SK-N-SH (cell line): Measurements from ENCODE around the gene CDH26. TPM values are rescaled to one million over a fixed set of nuclear protein-coding genes. Genes with fewer than 3 reads are reported as not detected.
A peak's percentile ranks its signal among the peaks of the same experiment; 100 is the strongest.

Experiments used
- CTCF ChIA-PET: fragments of 300-600, 350-600 bp; formaldehyde crosslinking; extraction: SDS; loops from one replicate; lab custom pipeline; 2021; lab: Yijun Ruan, JAX
- POLR2A ChIA-PET: fragments of 350-600 bp; sonication (Branson Sonifier 250); formaldehyde crosslinking; extraction: SDS; loops from one replicate; lab custom pipeline; 2020; ENCODE audit warnings: antibody characterized with exemption, inconsistent platforms; lab: Yijun Ruan, JAX
- DNase-seq: peaks from one replicate; pipeline ENCODE4 v3.0.0; 2012
- H2AFZ ChIP-seq: fragments of 200-600 bp; sonication (generic); 2 replicates; pipeline ENCODE4 v1.8.1; 2016; ENCODE audit warnings: antibody characterized with exemption, mild to moderate bottlenecking, low read depth
- H3F3A ChIP-seq: fragments of 200-600 bp; sonication (generic); replicated peaks from 2 replicates; pipeline ENCODE3; 2016; ENCODE audit warnings: antibody characterized with exemption, mild to moderate bottlenecking; ENCODE audit not compliant: insufficient read depth
- H3K27ac ChIP-seq, 2 experiments: fragments of 200-500 bp in 1 of 2; fragments of 200-600 bp in 1 of 2; sonication (Bioruptor generic) in 1 of 2; sonication (generic), shearing (Covaris generic) in 1 of 2; 2 replicates each; pipeline versions ENCODE4 v1.5.1 to v1.6.1; 2014 to 2016; ENCODE audit warnings: low read depth in 2 of 2, inconsistent platforms in 1 of 2, low read length in 1 of 2, mild to moderate bottlenecking in 1 of 2, mixed read lengths in 1 of 2
- H3K27me3 ChIP-seq: fragments of 200-600 bp; sonication (generic), shearing (Covaris generic); 2 replicates; pipeline ENCODE4 v1.6.1; 2016; ENCODE audit warnings: mixed run types; ENCODE audit not compliant: insufficient read depth
- H3K36me3 ChIP-seq, 2 experiments: fragments of 200-500 bp in 1 of 2; fragments of 200-600 bp in 1 of 2; sonication (Bioruptor generic) in 1 of 2; sonication (generic) in 1 of 2; replicated peaks in 1 of 2; 2 replicates each; pipeline versions ENCODE3 to v1.5.1; 2014 to 2016; ENCODE audit warnings: low read length in 1 of 2, mild to moderate bottlenecking in 1 of 2; ENCODE audit not compliant: insufficient read depth in 2 of 2, control insufficient read depth in 1 of 2
- H3K4me1 ChIP-seq, 2 experiments: fragments of 200-500 bp in 1 of 2; fragments of 200-600 bp in 1 of 2; sonication (Bioruptor generic) in 1 of 2; sonication (generic), shearing (Covaris generic) in 1 of 2; 2 replicates each; pipeline versions ENCODE4 v1.5.1 to v1.6.1; 2014 to 2016; ENCODE audit warnings: low read depth in 1 of 2, low read length in 1 of 2, mixed run types in 1 of 2; ENCODE audit not compliant: insufficient read depth in 2 of 2, control insufficient read depth in 1 of 2
- H3K4me2 ChIP-seq: fragments of 200-600 bp; sonication (generic), shearing (Covaris generic); 2 replicates; pipeline ENCODE4 v1.6.1; 2017; ENCODE audit warnings: mixed run types
- H3K4me3 ChIP-seq, 2 experiments: fragments of 200-500 bp in 1 of 2; fragments of 200-600 bp in 1 of 2; sonication (Bioruptor generic) in 1 of 2; sonication (generic), shearing (Covaris generic) in 1 of 2; 2 replicates each; pipeline versions ENCODE4 v1.5.1 to v1.8.1; 2014 to 2016; ENCODE audit warnings: low read depth in 2 of 2, inconsistent platforms in 1 of 2, low read length in 1 of 2, mild to moderate bottlenecking in 1 of 2, mixed read lengths in 1 of 2, moderate library complexity in 1 of 2
- H3K79me2 ChIP-seq: fragments of 200-600 bp; sonication (generic); 2 replicates; pipeline ENCODE4 v1.8.1; 2017; ENCODE audit warnings: mild to moderate bottlenecking; ENCODE audit not compliant: insufficient read depth
- H3K9ac ChIP-seq: fragments of 200-600 bp; sonication (generic); 2 replicates; pipeline ENCODE4 v1.6.1; 2017; ENCODE audit warnings: mixed run types
- H3K9me2 ChIP-seq: fragments of 200-600 bp; sonication (generic); 2 replicates; pipeline ENCODE4 v1.6.1; 2017; ENCODE audit warnings: mixed run types
- H3K9me3 ChIP-seq: fragments of 200-600 bp; sonication (generic); 2 replicates; pipeline ENCODE4 v1.6.1; 2017; ENCODE audit warnings: mixed run types, mild to moderate bottlenecking, moderate library complexity
- H4K20me1 ChIP-seq: fragments of 200-600 bp; sonication (generic); 2 replicates; pipeline ENCODE4 v1.6.1; 2017; ENCODE audit warnings: mild to moderate bottlenecking, mixed run types; ENCODE audit not compliant: insufficient read depth
- CHD2 ChIP-seq: fragments of 150-350 bp; IDR thresholded peaks from 2 replicates; pipeline ENCODE4 v1.6.1; 2018; ENCODE audit warnings: low read length; ENCODE audit not compliant: partially characterized antibody
- ELF1 ChIP-seq: IDR thresholded peaks from 2 replicates; pipeline ENCODE4 v1.4.0; 2012
- FOSL2 ChIP-seq: IDR thresholded peaks from 2 replicates; pipeline ENCODE4 v1.4.0; 2012; ENCODE audit warnings: low read depth, mild to moderate bottlenecking, moderate library complexity, borderline replicate concordance
- FOXJ3 ChIP-seq: sonication (generic); formaldehyde crosslinking; IDR thresholded peaks from 2 replicates; pipeline ENCODE4 v1.5.1; 2020; ENCODE audit warnings: mild to moderate bottlenecking, missing genetic modification reagents
- FOXM1 ChIP-seq: IDR thresholded peaks from 2 replicates; pipeline ENCODE4 v1.4.0; 2012; ENCODE audit warnings: low read depth, mild to moderate bottlenecking
- JUND ChIP-seq: IDR thresholded peaks from 2 replicates; pipeline ENCODE4 v1.4.0; 2012
- MEF2A ChIP-seq: IDR thresholded peaks from 2 replicates; pipeline ENCODE4 v1.4.0; 2012; ENCODE audit warnings: low read depth, borderline replicate concordance
- MXI1 ChIP-seq: IDR thresholded peaks from 2 replicates; pipeline ENCODE4 v1.6.1; 2012; ENCODE audit warnings: mild to moderate bottlenecking, low read depth, low read length, improper control_type of control experiment
- NRF1 ChIP-seq: IDR thresholded peaks from 2 replicates; pipeline ENCODE4 v1.6.1; 2012; ENCODE audit warnings: low read depth, mild to moderate bottlenecking, low read length
- POLR2AphosphoS5 ChIP-seq: IDR thresholded peaks from 2 replicates; pipeline ENCODE4 v1.6.1; 2012; ENCODE audit warnings: low read depth, low read length
- RCOR1 ChIP-seq: fragments of 150-350 bp; IDR thresholded peaks from 2 replicates; pipeline ENCODE4 v1.6.1; 2017; ENCODE audit warnings: antibody characterized with exemption, low read length
- RFX5 ChIP-seq: IDR thresholded peaks from 2 replicates; pipeline ENCODE4 v1.6.1; 2012; ENCODE audit warnings: mild to moderate bottlenecking, improper control_type of control experiment, low read length
- TAF1 ChIP-seq: IDR thresholded peaks from 2 replicates; pipeline ENCODE4 v1.6.1; 2012; ENCODE audit warnings: low read depth, mild to moderate bottlenecking, low read length, moderate library complexity, borderline replicate concordance
- TCF12 ChIP-seq: IDR thresholded peaks from 2 replicates; pipeline ENCODE4 v1.4.0; 2012
- TEAD4 ChIP-seq: IDR thresholded peaks from 2 replicates; pipeline ENCODE4 v1.4.0; 2012; ENCODE audit warnings: mild to moderate bottlenecking, borderline replicate concordance; ENCODE audit not compliant: insufficient read depth
- WGBS: methylation state at CpG from one replicate; pipeline ENCODE4 v1.1.6; 2017; ENCODE audit warnings: low lambda C conversion rate; 5-methylcytosine and 5-hydroxymethylcytosine counted together
- polyA plus RNA-seq, 3 experiments: library from polyadenylated mRNA; depleted of rRNA; stranded (reverse); fragments of >200 nt; gene quantifications; 2 replicates each; pipeline ENCODE4 v1.2.3, GENCODE V29; 2012
- TF ChIP-seq, protein P1 (sequence below): IDR thresholded peaks from 2 replicates; pipeline ENCODE4; 2012
- TF ChIP-seq, protein P2 (sequence below): fragments of 150-350 bp; IDR thresholded peaks from 2 replicates; pipeline ENCODE4 v1.6.1; 2017; ENCODE audit warnings: antibody characterized with exemption, low read length, low read depth, borderline replicate concordance
- TF ChIP-seq, protein P3 (sequence below): IDR thresholded peaks from 2 replicates; pipeline ENCODE4 v1.6.1; 2012; ENCODE audit warnings: mild to moderate bottlenecking, low read depth, low read length, moderate library complexity
- TF ChIP-seq, protein P4 (sequence below): fragments of 200-600 bp; sonication (generic); IDR thresholded peaks from 2 replicates; pipeline ENCODE4 v1.6.1; 2017; ENCODE audit warnings: antibody characterized with exemption, mild to moderate bottlenecking, moderate library complexity

CDH26 gene
- polyA plus RNA-seq, 1 of the 3 experiments (the other 2 are of a cell fraction): 0.13 TPM

DNA sequence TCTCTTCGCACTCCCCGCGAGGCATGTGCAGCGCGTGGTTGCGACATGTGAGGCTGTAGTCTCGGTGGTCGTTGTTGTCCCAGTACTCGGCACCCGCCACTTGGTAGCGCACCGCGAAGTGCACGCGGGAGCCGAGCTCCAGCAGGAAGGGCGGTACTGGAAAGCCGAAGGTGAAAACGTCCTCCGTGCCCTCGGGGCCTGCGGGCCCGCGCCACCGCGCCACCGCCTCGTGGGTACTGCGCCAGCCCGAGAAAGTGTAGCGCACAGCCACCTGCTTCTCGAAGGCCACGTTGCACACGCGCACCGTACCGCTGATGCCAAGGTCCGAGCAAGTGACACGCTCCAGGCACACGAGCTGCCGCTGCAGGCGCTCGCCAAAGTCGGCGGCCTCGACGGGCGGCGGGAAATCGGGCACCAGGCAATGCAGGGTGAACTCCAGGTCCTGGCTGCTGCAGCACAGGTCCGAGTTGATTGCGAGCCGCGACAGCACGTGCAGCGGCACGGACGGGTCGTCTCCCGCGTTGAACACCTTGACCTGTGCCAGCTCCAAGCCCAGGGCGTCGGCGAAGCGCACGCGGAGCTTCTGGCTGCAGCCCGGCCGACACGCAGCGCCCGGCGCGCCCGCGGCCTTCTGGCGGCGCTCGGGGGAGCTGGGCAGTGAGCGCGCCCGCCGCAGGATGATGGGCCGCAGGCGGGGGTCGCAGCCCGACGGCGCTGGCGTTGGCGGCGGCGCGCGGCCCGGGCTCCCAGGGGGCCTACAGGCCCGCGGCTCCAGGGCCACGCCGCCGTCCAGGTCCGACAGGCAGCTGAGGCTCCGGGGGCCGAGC lies 19.0 kb upstream of the CDH26 start:
- POLR2A ChIA-PET: interaction anchor here (1.1 kb wide), 1 partner anchor 10 kb away, joined by 4 read pairs; no protein-coding TSS in a partner anchor

DNA sequence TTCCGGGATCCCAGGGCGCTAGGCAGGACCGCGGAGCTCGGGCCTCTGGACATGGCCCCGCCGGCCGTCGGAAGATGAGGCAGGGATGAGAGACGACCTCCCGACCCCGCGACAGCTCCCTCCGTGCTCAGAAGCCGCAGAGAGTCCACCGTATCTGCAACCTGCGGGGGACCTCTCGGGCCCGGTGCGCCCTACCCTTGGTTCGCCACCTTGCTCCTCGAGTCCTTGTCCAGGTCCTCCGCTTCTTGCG lies 18.4 kb upstream of the CDH26 start:
- Histone ChIP-seq H3K9me2 (no peaks in the 10 kb centered on the region), H3K4me1 (peaks cover 8 to 19% of the 10 kb centered on the region in 2 experiments; a peak in 3 of 4 replicates), H3K36me3 (peaks cover 22 to 31% of the 10 kb centered on the region in 2 experiments), H3K79me2 (peaks cover 37% of the 10 kb centered on the region), H2AFZ (peak overlapping the region; percentile 89), H3K27ac (peak overlapping the region; percentile 78 to 98), H3K27me3 (no peaks in the 10 kb centered on the region), H3K9me3 (no peaks in the 10 kb centered on the region), H3K4me3 (peak overlapping the region; percentile 77 to 89), H3K9ac (peak overlapping the region; percentile 71), H4K20me1 (no peaks in the 10 kb centered on the region), H3F3A (peaks cover 10% of the 10 kb centered on the region), H3K4me2 (peak overlapping the region; percentile 88)
- CTCF ChIA-PET: interaction anchor here (1.6 to 9.8 kb wide), 3 partner anchors 12 to 156 kb away, joined by 3 to 95 read pairs (median 11); no protein-coding TSS in a partner anchor
- POLR2A ChIA-PET: interaction anchor here (1.1 kb wide), 1 partner anchor 10 kb away, joined by 4 read pairs; no protein-coding TSS in a partner anchor
- 11% methylated on average over 10 of the region's 24 CpGs for WGBS
- DNase-seq: peak; percentile 67
- TF ChIP-seq, protein P1, sequence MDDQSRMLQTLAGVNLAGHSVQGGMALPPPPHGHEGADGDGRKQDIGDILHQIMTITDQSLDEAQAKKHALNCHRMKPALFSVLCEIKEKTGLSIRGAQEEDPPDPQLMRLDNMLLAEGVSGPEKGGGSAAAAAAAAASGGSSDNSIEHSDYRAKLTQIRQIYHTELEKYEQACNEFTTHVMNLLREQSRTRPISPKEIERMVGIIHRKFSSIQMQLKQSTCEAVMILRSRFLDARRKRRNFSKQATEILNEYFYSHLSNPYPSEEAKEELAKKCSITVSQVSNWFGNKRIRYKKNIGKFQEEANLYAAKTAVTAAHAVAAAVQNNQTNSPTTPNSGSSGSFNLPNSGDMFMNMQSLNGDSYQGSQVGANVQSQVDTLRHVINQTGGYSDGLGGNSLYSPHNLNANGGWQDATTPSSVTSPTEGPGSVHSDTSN: no peak
- TF ChIP-seq FOSL2 (no peak), MXI1 (no peak), FOXM1 (no peak), TEAD4 (no peak), NRF1 (no peak), TAF1 (no peak)
- TF ChIP-seq, protein P2, sequence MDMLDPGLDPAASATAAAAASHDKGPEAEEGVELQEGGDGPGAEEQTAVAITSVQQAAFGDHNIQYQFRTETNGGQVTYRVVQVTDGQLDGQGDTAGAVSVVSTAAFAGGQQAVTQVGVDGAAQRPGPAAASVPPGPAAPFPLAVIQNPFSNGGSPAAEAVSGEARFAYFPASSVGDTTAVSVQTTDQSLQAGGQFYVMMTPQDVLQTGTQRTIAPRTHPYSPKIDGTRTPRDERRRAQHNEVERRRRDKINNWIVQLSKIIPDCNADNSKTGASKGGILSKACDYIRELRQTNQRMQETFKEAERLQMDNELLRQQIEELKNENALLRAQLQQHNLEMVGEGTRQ: no peak
- TF ChIP-seq, protein P3, sequence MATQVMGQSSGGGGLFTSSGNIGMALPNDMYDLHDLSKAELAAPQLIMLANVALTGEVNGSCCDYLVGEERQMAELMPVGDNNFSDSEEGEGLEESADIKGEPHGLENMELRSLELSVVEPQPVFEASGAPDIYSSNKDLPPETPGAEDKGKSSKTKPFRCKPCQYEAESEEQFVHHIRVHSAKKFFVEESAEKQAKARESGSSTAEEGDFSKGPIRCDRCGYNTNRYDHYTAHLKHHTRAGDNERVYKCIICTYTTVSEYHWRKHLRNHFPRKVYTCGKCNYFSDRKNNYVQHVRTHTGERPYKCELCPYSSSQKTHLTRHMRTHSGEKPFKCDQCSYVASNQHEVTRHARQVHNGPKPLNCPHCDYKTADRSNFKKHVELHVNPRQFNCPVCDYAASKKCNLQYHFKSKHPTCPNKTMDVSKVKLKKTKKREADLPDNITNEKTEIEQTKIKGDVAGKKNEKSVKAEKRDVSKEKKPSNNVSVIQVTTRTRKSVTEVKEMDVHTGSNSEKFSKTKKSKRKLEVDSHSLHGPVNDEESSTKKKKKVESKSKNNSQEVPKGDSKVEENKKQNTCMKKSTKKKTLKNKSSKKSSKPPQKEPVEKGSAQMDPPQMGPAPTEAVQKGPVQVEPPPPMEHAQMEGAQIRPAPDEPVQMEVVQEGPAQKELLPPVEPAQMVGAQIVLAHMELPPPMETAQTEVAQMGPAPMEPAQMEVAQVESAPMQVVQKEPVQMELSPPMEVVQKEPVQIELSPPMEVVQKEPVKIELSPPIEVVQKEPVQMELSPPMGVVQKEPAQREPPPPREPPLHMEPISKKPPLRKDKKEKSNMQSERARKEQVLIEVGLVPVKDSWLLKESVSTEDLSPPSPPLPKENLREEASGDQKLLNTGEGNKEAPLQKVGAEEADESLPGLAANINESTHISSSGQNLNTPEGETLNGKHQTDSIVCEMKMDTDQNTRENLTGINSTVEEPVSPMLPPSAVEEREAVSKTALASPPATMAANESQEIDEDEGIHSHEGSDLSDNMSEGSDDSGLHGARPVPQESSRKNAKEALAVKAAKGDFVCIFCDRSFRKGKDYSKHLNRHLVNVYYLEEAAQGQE: no peak

More for the DNA sequence above, 19.0 kb upstream of the CDH26 start:
- Histone ChIP-seq H3K9me2 (no peaks in the 10 kb centered on the region), H3K27me3 (no peaks in the 10 kb centered on the region), H4K20me1 (no peaks in the 10 kb centered on the region), H3K9ac (peak overlapping the region; percentile 71; the same call in 1 of the 2 replicates), H3K9me3 (no peaks in the 10 kb centered on the region), H3K4me3 (peak overlapping the region; percentile 77 to 89), H3F3A (peaks cover 12% of the 10 kb centered on the region), H3K36me3 (peaks cover 22 to 26% of the 10 kb centered on the region in 2 experiments)
- DNase-seq: no peak
- 96% methylated on average over 41 of the region's 104 CpGs for whole genome bisulfite sequencing
- TF ChIP-seq, protein P2: no peak
- TF ChIP-seq TCF12 (no peak), RFX5 (no peak), CHD2 (no peak), FOXJ3 (CRISPR knock-in tag) (no peak), ELF1 (no peak), MEF2A (no peak), JUND (no peak), POLR2AphosphoS5 (no peak), RCOR1 (no peak)
- TF ChIP-seq, protein P4, sequence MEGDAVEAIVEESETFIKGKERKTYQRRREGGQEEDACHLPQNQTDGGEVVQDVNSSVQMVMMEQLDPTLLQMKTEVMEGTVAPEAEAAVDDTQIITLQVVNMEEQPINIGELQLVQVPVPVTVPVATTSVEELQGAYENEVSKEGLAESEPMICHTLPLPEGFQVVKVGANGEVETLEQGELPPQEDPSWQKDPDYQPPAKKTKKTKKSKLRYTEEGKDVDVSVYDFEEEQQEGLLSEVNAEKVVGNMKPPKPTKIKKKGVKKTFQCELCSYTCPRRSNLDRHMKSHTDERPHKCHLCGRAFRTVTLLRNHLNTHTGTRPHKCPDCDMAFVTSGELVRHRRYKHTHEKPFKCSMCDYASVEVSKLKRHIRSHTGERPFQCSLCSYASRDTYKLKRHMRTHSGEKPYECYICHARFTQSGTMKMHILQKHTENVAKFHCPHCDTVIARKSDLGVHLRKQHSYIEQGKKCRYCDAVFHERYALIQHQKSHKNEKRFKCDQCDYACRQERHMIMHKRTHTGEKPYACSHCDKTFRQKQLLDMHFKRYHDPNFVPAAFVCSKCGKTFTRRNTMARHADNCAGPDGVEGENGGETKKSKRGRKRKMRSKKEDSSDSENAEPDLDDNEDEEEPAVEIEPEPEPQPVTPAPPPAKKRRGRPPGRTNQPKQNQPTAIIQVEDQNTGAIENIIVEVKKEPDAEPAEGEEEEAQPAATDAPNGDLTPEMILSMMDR: no peak
- TF ChIP-seq, all 33 proteins: peak for 0
- peak overlapping the region; percentile 89; the same call in 1 of the 2 replicates for H2AFZ ChIP-seq
- CTCF ChIA-PET: interaction anchor here (1.6 to 9.8 kb wide), 3 partner anchors 12 to 156 kb away, joined by 3 to 95 read pairs (median 11); no protein-coding TSS in a partner anchor
- H3K4me2 ChIP-seq: peak overlapping the region; percentile 88
- H3K79me2 ChIP-seq: peaks cover 37% of the 10 kb centered on the region
- peak overlapping the region; percentile 78 to 98; a peak in 3 of 4 replicates for H3K27ac ChIP-seq
- peaks cover 8 to 21% of the 10 kb centered on the region in 2 experiments; a peak in 3 of 4 replicates for H3K4me1 ChIP-seq
